ENCODE measurements around the gene MPPED1. TPM values are rescaled to one million over a fixed set of nuclear protein-coding genes. Genes with fewer than 3 reads are reported as not detected.

MPPED1 gene
- total RNA-seq, 4 donors from 2014 or later = 0.29 to 6.8 (median 0.80) TPM; not detected in 1

GRCh38 chr22:43435851-43436811, 24.3 kb downstream of the MPPED1 start:
- WGBS, 2 donors = 42 to 51% methylated on average over 26 of the region's 26 CpGs
- intact Hi-C loops (cut with DNase I; ENCODE audit: low total_unique reads) = no loop called here
- no peak for DNase-seq (ENCODE audit: low spot score in 2 of 2)
- no peak overlapping the region for H3K4me3 ChIP-seq (ENCODE audit: low read depth, poor library complexity, severe bottlenecking)
- TF ChIP-seq, protein P1, sequence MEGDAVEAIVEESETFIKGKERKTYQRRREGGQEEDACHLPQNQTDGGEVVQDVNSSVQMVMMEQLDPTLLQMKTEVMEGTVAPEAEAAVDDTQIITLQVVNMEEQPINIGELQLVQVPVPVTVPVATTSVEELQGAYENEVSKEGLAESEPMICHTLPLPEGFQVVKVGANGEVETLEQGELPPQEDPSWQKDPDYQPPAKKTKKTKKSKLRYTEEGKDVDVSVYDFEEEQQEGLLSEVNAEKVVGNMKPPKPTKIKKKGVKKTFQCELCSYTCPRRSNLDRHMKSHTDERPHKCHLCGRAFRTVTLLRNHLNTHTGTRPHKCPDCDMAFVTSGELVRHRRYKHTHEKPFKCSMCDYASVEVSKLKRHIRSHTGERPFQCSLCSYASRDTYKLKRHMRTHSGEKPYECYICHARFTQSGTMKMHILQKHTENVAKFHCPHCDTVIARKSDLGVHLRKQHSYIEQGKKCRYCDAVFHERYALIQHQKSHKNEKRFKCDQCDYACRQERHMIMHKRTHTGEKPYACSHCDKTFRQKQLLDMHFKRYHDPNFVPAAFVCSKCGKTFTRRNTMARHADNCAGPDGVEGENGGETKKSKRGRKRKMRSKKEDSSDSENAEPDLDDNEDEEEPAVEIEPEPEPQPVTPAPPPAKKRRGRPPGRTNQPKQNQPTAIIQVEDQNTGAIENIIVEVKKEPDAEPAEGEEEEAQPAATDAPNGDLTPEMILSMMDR (IDR thresholded peaks at IDR 0.05) = no peak
- TF ChIP-seq POLR2A (IDR thresholded peaks at IDR 0.05) = no peak

GRCh38 chr22:43436868-43437267, 25.1 kb downstream of the MPPED1 start:
- intact Hi-C loops (cut with DNase I; ENCODE audit: low total_unique reads) = no loop called here
- no peak for TF ChIP-seq POLR2A (IDR thresholded peaks at IDR 0.05)
- TF ChIP-seq, protein P1 (IDR thresholded peaks at IDR 0.05) = no peak
- WGBS, 2 donors = 88 to 90% methylated on average over 5 of the region's 5 CpGs
- no peak overlapping the region for H3K4me3 ChIP-seq (ENCODE audit: low read depth, poor library complexity, severe bottlenecking)
- no peak for DNase-seq (ENCODE audit: low spot score in 2 of 2)

DNA sequence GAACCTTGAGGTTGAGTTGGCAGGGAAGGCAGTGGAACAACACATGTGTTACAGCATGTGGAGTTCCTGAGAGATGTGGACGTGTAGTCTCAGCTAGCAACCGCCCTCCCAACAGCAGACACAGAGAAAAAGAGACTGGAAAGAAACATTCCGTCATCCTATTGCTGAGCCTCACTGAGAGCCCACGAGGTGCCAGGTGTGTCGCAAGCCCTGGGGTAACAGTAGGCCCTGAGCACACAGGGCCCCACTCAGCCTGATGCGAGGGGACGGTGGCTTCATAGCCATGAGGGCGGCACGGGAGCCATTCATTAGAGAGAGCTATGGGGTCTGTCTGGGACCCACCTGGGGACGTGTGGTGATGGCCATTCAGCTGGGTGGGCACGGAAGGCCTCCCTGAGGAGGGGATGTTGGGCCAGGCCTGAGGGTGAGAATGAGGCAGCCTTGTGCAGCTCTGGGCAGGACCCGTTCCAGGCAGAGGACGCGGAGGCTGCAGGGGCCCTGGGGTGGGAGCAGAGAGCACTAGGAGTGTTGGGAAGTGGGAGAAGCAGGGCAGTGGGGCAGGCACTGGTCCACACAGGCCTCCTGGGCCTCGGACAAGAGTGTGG, 26.2 kb downstream of the MPPED1 start:
- TF ChIP-seq, protein P1 (IDR thresholded peaks at IDR 0.05) = no peak
- no peak for TF ChIP-seq POLR2A (IDR thresholded peaks at IDR 0.05)
- H3K4me3 ChIP-seq (ENCODE audit: low read depth, poor library complexity, severe bottlenecking) = no peak overlapping the region
- 74 to 79% methylated on average over 15 of the region's 15 CpGs for WGBS, 2 donors
- no peak for DNase-seq (ENCODE audit: low spot score in 2 of 2)
- intact Hi-C loops (cut with DNase I; ENCODE audit: low total_unique reads) = no loop called here

- TF ChIP-seq, protein P1 (IDR thresholded peaks at IDR 0.05) = no peak
- TF ChIP-seq POLR2A (IDR thresholded peaks at IDR 0.05) = no peak
- WGBS, 2 donors = 80 to 85% methylated on average over 17 of the region's 17 CpGs
- DNase-seq (ENCODE audit: low spot score in 2 of 2) = no peak
- intact Hi-C loops (cut with DNase I; ENCODE audit: low total_unique reads) = no loop called here
- no peak overlapping the region for H3K4me3 ChIP-seq (ENCODE audit: low read depth, poor library complexity, severe bottlenecking)
Observed at GRCh38 chr22:43438666-43439347, 27.0 kb downstream of the MPPED1 start.

- no peak overlapping the region for H3K4me3 ChIP-seq (ENCODE audit: low read depth, poor library complexity, severe bottlenecking)
- DNase-seq (ENCODE audit: low spot score in 2 of 2) = no peak
- 72 to 80% methylated on average over 18 of the region's 18 CpGs for WGBS, 2 donors
Observed at GRCh38 chr22:43439368-43440103, 27.7 kb downstream of the MPPED1 start.

More at GRCh38 chr22:43439368-43440103, 27.7 kb downstream of the MPPED1 start:
- TF ChIP-seq POLR2A (IDR thresholded peaks at IDR 0.05) = no peak
- TF ChIP-seq, protein P1 (IDR thresholded peaks at IDR 0.05) = no peak
- intact Hi-C loops (cut with DNase I; ENCODE audit: low total_unique reads) = no loop called here
